ACHN (cell line): Measurements from ENCODE around the gene KCNK13.
"Not testable (repeated sequence)": the region's sequence is repeated elsewhere in the genome, so short reads cannot be mapped to it uniquely, and the experiment has no call there.

ENCODE experiments used
- DNase-seq: peaks from one replicate; pipeline ENCODE4 v3.0.0-alpha.2; 2015
- in situ Hi-C: cut with HindIII; loops from 2 replicates; pipeline ENCODE4 v1.10.0; 2017; ENCODE audit warnings: low sequenced_read_pairs, low pct_ligation_motif_present, low pct_unique_long_range_greater_than_20kb

The KCNK13 gene

GRCh38 chr14:90061685-90062126 is at the start of gene KCNK13:
KCNK13 (plus strand) TSS chr14:90061994; CDS start chr14:90062206, 212 bp downstream.
- in situ Hi-C loops = no loop called here
- DNase-seq = no peak

DNA sequence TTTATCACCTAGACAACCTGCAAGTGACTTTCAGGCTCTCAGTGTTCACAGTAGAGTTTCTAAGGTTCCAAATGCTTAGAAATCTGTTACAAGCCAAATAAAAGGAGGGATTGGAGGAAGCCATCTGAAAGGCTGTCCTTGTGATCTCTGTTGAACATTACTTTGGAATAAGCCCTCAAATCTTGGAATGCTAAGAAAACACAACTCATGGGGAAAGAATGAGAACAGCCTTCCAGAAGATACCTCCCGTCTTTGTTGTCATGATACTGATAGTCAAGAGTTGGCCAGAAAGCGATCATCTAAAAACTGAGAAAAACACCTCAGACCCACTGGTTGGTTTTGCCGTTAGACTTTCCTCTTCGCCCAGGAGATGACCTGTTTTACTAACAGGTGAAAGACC is 44.4 kb upstream of the KCNK13 start:
- DNase-seq = no peak
- in situ Hi-C loops = no loop called here

DNA sequence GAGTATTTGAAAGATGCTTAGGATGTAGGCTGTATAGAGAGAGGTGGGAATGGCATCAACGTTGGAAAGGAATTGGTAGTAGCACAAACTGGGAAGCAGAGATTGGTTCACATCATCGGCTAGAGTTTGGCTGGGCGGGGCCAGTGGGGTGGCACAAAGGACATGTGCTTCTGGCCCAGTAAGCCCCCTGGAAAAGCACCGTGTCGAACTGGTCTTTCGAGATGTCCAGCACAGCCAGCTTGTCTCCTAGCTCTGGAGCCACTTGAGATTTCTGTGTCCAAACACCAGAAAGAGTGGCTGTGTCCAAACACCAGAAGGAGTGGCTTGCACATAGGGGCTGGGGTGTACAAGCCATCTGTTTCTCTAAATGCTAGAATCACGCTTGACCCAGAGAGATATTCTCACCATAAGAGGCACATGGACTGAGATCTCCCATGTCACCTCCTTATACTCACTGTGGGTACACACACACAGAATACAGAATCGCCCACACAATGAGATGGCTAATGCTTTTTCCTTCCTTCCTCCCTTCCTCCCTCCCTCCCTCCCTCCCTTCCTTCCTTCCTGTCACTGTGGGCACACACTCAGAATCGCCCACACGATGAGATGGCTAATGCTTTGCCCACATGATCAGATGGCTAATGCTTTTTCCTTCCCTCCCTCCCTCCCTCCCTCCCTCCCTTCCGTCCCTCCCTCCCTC is 41.8 kb upstream of the KCNK13 start:
- in situ Hi-C loops = no loop called here
- no peak for DNase-seq

DNA sequence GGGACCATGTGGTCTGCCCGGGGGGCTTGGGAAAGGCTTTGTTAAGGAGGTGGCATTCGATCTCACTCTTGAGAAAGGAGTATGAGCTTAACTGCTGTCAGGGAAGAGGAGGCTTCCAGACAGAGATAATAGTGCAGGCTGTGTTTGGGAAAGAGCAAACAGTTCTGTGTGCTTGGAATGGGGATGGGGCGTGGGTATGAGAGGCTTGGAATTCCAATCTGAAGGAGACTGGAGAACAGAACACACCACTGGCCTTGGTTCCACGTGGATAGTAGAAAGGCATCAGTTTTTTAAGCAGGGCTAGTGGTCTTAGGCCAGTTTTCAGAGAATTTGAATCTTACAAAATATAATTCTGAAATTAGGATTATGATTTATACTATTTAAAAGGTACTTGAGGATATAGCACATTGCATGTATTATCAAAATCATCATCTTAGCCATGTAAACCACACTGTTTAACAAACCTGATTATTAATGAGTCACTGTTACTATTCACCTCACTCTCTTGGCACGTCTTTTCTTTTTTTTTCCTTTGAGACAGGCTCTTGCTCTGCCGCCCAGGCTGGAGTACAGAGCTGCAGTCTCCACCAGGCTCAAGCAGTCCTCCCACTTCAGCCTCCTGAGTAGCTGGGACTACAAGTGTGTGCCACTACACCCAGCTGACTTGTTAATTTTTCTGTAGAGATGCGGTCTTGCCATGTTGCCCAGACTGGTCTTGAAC is 38.5 kb upstream of the KCNK13 start:
- in situ Hi-C loops = no loop called here
- DNase-seq = no peak

DNA sequence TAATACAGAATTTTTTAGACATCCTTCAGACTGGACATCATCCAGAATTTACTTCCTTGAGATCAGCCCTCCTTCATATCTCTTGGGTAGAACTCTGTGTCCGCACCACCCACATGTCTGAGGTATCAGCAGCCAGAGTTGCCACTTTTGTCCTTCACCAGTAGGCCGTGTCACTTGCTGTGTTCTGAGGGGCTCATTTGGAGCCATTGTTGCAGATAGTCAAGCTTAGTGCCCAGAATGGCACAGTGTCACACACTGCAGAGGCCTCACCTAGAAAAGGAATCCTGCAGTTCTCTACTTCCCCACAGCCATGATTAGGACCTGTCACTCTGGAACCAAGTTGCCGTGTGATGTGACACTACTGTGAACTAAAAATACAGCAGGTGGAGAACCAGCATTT is 36.9 kb upstream of the KCNK13 start:
- in situ Hi-C loops = no loop called here
- DNase-seq = no peak

DNA sequence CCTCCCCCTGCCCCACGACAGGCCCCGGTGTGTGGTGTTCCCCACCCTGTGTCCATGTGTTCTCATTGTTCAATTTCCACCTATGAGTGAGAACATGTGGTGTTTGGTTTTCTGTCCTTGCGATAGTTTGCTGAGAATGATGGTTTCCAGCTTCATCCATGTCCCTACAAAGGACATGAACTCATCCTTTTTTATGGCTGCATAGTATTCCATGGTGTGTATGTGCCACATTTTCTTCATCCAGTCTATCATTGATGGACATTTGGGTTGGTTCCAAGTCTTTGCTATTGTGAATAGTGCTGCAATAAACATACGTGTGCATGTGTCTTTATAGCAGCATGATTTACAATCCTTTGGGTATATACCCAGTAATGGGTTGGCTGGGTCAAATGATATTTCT is 35.2 kb upstream of the KCNK13 start:
- in situ Hi-C loops, DNase-seq: not testable (repeated sequence)

- no peak for DNase-seq
- in situ Hi-C loops = no loop called here
Observed at GRCh38 chr14:90027842-90028241, 34.0 kb upstream of the KCNK13 start.

- in situ Hi-C loops = no loop called here
- DNase-seq = no peak
Observed at GRCh38 chr14:90034156-90034555, 27.6 kb upstream of the KCNK13 start.

GRCh38 chr14:90034835-90035525 is 26.8 kb upstream of the KCNK13 start:
- no peak for DNase-seq

DNA sequence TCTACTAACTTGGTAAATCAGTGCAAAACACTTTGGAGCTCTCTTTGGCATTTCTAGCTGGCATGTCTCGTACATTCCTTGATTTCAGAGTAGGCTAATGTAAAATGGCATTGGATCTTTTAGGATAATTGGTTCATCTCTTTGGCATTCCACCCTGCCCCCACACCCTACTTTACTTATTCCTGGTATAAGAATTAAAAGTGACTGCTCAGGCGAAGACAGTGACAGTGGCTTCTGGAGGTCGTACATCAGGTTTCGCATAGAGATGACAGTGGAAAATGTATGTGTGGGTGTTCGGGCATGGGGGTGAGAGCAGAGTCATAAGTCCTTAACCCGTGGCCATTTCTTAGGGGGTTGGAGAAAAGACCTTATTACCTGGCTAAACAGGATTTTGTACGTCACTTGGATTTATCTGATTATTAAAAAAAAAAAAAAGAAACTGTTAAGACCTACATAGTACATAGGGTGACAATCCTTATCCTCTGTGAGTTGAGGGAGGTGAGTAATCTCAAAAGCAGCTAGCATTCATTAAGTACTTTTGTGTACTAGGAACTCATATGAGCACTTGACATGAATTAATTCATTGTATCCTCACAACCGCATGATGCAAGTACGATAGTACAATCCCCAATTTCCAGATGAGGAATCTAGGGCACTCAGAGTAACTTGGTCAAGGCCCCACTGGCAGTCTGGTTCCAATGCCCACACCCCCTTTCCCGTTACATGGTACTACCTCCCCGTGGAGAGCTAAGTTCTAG is 22.4 kb upstream of the KCNK13 start:
- in situ Hi-C loops = no loop called here
- no peak for DNase-seq

More at GRCh38 chr14:90034835-90035525, 26.8 kb upstream of the KCNK13 start:
- in situ Hi-C loops = no loop called here

- in situ Hi-C loops = no loop called here
Observed at GRCh38 chr14:90040411-90040810, 21.4 kb upstream of the KCNK13 start.

DNA sequence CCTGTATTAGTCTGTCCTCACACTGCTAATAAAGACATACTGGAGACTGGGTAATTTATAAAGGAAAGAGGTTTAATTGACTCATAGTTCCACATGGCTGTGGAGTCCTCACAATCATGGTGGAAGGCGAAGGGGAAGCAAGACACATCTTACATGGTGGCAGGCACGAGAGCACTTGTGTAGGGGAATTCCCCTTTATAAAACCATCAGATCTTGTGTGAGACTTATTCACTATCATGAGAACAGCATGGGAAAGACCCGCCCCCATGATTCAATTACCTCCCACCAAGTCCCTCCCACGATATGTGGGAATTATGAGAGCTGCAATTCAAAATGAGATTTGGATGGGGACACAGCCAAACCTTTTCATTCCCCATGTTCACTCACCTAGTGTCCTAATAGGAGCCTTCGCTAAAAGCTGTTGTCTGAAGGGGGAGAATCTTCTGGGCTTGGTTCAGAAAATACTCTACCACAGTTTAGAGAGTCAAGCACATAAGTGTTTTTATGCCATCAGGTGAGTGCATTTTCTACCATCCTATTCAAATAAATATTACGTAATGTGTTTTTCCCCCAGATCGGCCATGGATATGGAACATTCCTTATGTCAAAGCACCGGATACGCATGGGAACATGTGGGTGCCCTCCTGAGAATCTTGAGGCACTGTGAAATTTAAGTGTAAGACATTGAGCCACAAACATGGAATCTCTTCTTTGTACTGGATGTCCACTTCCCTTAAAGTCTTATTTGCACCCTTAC is 19.1 kb upstream of the KCNK13 start:
- in situ Hi-C loops = no loop called here

More at GRCh38 chr14:90040411-90040810, 21.4 kb upstream of the KCNK13 start:
- DNase-seq = no peak

DNA sequence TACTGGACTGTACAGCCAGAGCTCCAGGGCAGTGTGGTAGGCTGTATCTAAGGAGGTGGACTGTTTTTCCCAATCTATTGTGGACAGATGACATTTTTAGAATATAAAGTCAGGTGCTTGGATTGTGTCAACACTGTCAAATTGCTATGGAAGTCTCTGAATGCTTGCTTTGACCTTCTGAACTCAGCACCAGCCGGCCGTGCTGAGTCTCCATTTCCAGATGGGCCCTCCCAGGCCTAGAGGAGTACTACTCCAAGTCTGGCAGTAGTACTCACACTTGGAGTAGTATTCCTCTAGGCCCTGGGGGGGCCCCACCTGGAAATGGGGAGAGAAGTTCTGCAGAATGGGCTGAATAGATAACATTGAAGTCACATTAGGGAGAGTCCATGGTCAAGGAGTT is 16.2 kb upstream of the KCNK13 start:
- DNase-seq = no peak
- in situ Hi-C loops = no loop called here

More for the DNA sequence above, 19.1 kb upstream of the KCNK13 start:
- DNase-seq = no peak

- in situ Hi-C loops = no loop called here
- no peak for DNase-seq
Observed at GRCh38 chr14:90049390-90049789, 12.4 kb upstream of the KCNK13 start.

DNA sequence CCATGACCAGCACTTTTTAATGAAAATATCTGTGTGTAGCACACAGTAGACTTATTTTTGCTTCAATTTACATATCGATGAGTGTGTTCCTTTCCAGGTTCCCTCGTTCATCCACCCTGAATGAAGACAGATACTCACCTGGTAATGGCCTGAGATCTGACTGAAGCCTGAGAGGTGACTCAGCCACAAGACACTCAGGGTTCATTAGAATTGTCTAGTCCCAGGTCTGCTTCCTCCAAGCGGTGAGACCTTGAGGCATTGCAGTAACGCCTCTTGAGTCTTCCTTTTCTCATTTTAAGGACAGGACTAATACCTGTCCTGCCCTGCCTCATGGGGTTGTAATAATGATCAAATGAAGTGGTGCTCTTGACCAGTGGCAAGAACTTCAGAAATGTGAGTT is 11.5 kb upstream of the KCNK13 start:
- DNase-seq = no peak
- in situ Hi-C loops = no loop called here

DNA sequence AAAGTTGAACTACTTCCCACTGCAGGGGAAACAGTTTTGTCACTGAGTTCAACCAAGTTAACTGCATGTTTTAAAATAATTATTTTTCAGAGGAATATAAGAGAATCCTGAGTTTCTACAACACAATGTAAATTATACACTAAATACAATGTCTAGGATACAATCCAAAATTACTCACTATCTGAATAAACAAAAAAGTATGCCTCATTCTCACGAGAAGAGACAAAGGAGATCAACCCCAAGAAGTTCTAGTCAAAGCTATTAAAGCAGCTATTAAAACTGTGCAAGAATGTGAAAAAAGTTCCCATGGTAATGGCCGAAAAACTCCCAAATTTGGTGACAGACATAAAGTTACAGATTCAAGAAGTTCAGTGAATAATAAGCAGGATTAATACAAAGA is 8.8 kb upstream of the KCNK13 start:
- in situ Hi-C loops = no loop called here
- no peak for DNase-seq

DNA sequence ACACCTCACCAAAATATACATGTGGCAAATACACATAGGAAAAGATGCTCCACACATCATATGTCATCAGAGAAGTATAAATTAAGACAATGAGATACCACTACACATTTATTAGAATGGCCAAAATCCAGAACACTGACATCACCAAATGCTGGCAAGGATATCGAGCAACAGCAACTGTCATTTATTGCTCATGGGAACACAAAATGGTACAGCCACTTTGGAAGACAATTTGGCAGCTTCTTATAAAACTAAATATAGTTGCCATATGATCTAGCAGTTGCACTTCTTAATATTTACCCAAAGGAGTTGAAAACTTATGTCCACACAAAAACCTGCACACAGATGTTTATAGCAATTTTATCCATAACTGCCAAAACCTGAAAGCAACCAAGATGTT is 7.0 kb upstream of the KCNK13 start:
- in situ Hi-C loops = no loop called here
- no peak for DNase-seq

GRCh38 chr14:90056826-90057225 is 5.0 kb upstream of the KCNK13 start:
- in situ Hi-C loops = no loop called here
- DNase-seq = no peak
